Breast epithelium (tissue), 4 donors: Measurements from ENCODE around the gene TMCC2. TPM values are rescaled to one million over a fixed set of nuclear protein-coding genes. Genes with fewer than 3 reads are reported as not detected.

Experiments used
- DNase-seq, 2 donors: peaks; one replicate each; pipeline ENCODE4 v3.0.0-alpha.2; 2019; ENCODE audit warnings: low spot score in 2 of 2
- H3K27ac ChIP-seq, 2 donors: fragments of 200-600 bp; sonication (generic) in 1 of 2; one replicate each; pipeline ENCODE4 v1.5.1; 2016 to 2019; ENCODE audit warnings: mild to moderate bottlenecking in 1 of 2
- H3K27me3 ChIP-seq, 2 donors: fragments of 200-600 bp; sonication (generic) in 1 of 2; one replicate each; pipeline versions ENCODE4 v1.5.1 to v1.6.0; 2017 to 2019; ENCODE audit warnings: control low read depth in 1 of 2, mild to moderate bottlenecking in 1 of 2
- H3K36me3 ChIP-seq: fragments of 200-600 bp; one replicate; pipeline ENCODE4 v1.5.1; 2019
- H3K4me1 ChIP-seq, 2 donors: fragments of 200-600 bp; sonication (generic); one replicate each; pipeline ENCODE4 v1.5.1; 2016 to 2019; ENCODE audit warnings: control low read depth in 1 of 2
- H3K4me3 ChIP-seq, 3 donors: fragments of 200-600 bp; sonication (generic); 1 replicate in 2 of 3; 2 replicates in 1 of 3; pipeline ENCODE4 v1.5.1; 2016 to 2019; ENCODE audit warnings: mild to moderate bottlenecking in 3 of 3, moderate library complexity in 2 of 3
- H3K9me3 ChIP-seq, 2 donors: fragments of 200-600 bp; sonication (generic) in 1 of 2; one replicate each; pipeline ENCODE4 v1.5.1; 2016 to 2019; ENCODE audit warnings: control low read depth in 1 of 2
- CTCF ChIP-seq, 3 donors: fragments of 450-650 bp; IDR thresholded peaks; one replicate each; pipeline ENCODE4 v1.5.1; 2016 to 2017; ENCODE audit warnings: antibody characterized with exemption in 3 of 3, mild to moderate bottlenecking in 3 of 3, moderate library complexity in 3 of 3
- POLR2A ChIP-seq: fragments of 450-650 bp; IDR thresholded peaks from one replicate; pipeline ENCODE4 v1.6.1; 2016; ENCODE audit warnings: antibody characterized with exemption, mild to moderate bottlenecking, moderate library complexity
- POLR2AphosphoS5 ChIP-seq, 3 donors: sonication (generic); formaldehyde crosslinking; IDR thresholded peaks; one replicate each; pipeline ENCODE4 v1.6.1; 2017; ENCODE audit warnings: antibody characterized with exemption in 3 of 3
- intact Hi-C: fragments of 100-400 bp; cut with DNase I; formaldehyde crosslinking; loops from one replicate; pipeline ENCODE4 v1.15.1; 2023; ENCODE audit warnings: low total_unique reads
- total RNA-seq, 3 donors: library from RNA; depleted of rRNA; stranded (reverse); fragments of >200 nt; gene quantifications; one replicate each; pipeline ENCODE4 v1.1.0, GENCODE V29; 2016

The TMCC2 gene
- total RNA-seq, 3 donors from 2014 or later: 1.1 to 2.2 (median 2.0) TPM

- no peak overlapping the region for H3K4me3 ChIP-seq
- no peaks in the 10 kb centered on the region for H3K27me3 ChIP-seq
- no peaks in the 10 kb centered on the region for H3K9me3 ChIP-seq
- intact Hi-C loops: no loop called here
- TF ChIP-seq CTCF (IDR thresholded peaks at IDR 0.05): no peak
- no peak for TF ChIP-seq POLR2A
- no peak for TF ChIP-seq POLR2AphosphoS5 (IDR thresholded peaks at IDR 0.05)
- DNase-seq: no peak
- no peaks in the 10 kb centered on the region for H3K36me3 ChIP-seq
- H3K27ac ChIP-seq: no peak overlapping the region
- H3K4me1 ChIP-seq: no peaks in the 10 kb centered on the region
These were observed 8.2 kb downstream of the TMCC2 start for GRCh38 chr1:205235951-205236350.

GRCh38 chr1:205236526-205236925 lies 8.8 kb downstream of the TMCC2 start:
- no peak for DNase-seq
- H3K36me3 ChIP-seq: no peaks in the 10 kb centered on the region
- no peak for TF ChIP-seq POLR2AphosphoS5 (IDR thresholded peaks at IDR 0.05)
- TF ChIP-seq CTCF (IDR thresholded peaks at IDR 0.05): no peak
- no peak for TF ChIP-seq POLR2A
- H3K4me3 ChIP-seq: no peak overlapping the region
- no peaks in the 10 kb centered on the region for H3K27me3 ChIP-seq
- H3K4me1 ChIP-seq: no peaks in the 10 kb centered on the region
- H3K9me3 ChIP-seq: no peaks in the 10 kb centered on the region
- intact Hi-C loops: no loop called here
- H3K27ac ChIP-seq: no peak overlapping the region

GRCh38 chr1:205236951-205237475 lies 9.3 kb downstream of the TMCC2 start:
- DNase-seq: no peak
- H3K27me3 ChIP-seq: no peaks in the 10 kb centered on the region
- TF ChIP-seq POLR2AphosphoS5 (IDR thresholded peaks at IDR 0.05) (no peak), CTCF (IDR thresholded peaks at IDR 0.05) (no peak), POLR2A (no peak)
- no peak overlapping the region for H3K27ac ChIP-seq
- intact Hi-C loops: no loop called here
- H3K36me3 ChIP-seq: no peaks in the 10 kb centered on the region
- no peak overlapping the region for H3K4me3 ChIP-seq
- no peaks in the 10 kb centered on the region for H3K9me3 ChIP-seq
- no peaks in the 10 kb centered on the region for H3K4me1 ChIP-seq

GRCh38 chr1:205237526-205238484 lies 10.1 kb downstream of the TMCC2 start:
- H3K4me1 ChIP-seq: no peaks in the 10 kb centered on the region
- no peaks in the 10 kb centered on the region for H3K9me3 ChIP-seq
- intact Hi-C loops: no loop called here
- H3K27ac ChIP-seq: no peak overlapping the region
- no peaks in the 10 kb centered on the region for H3K36me3 ChIP-seq
- no peak for TF ChIP-seq POLR2AphosphoS5 (IDR thresholded peaks at IDR 0.05)
- TF ChIP-seq CTCF (IDR thresholded peaks at IDR 0.05): no peak
- no peak for TF ChIP-seq POLR2A
- no peak overlapping the region for H3K4me3 ChIP-seq
- H3K27me3 ChIP-seq: no peaks in the 10 kb centered on the region
- no peak for DNase-seq

GRCh38 chr1:205239078-205239477 lies 11.3 kb downstream of the TMCC2 start:
- Histone ChIP-seq H3K27me3 (no peaks in the 10 kb centered on the region), H3K27ac (no peak overlapping the region), H3K36me3 (no peaks in the 10 kb centered on the region), H3K4me3 (no peak overlapping the region), H3K4me1 (no peaks in the 10 kb centered on the region), H3K9me3 (no peaks in the 10 kb centered on the region)
- DNase-seq: no peak
- TF ChIP-seq CTCF (IDR thresholded peaks at IDR 0.05): no peak
- TF ChIP-seq POLR2AphosphoS5 (IDR thresholded peaks at IDR 0.05): no peak
- TF ChIP-seq POLR2A: no peak
- intact Hi-C loops: no loop called here
